ENCODE data around the gene SOHLH1. TPM values are rescaled to one million over a fixed set of nuclear protein-coding genes. Genes with fewer than 3 reads are reported as not detected.

Gene SOHLH1
- total and polyA plus RNA-seq, 2 donors (not counting 1 experiment from before 2014, with no cell fraction given) = not detected

- Histone ChIP-seq H4K20me1 (ENCODE audit: control insufficient read depth, extremely low read depth, insufficient read depth, low read length) (no peaks in the 10 kb centered on the region), H3K79me2 (ENCODE audit: control insufficient read depth, insufficient read depth, low read length) (no peaks in the 10 kb centered on the region), H3K4me3 (replicated peaks in 1 of 4; ENCODE audit: control extremely low read depth in 1 of 4, insufficient read depth in 1 of 4, low read depth in 3 of 4, low read length in 4 of 4) (no peak overlapping the region), H3K36me3 (ENCODE audit: control insufficient read depth, insufficient read depth, low read length) (no peaks in the 10 kb centered on the region), H3K9me3 (ENCODE audit: control insufficient read depth, insufficient read depth, low read depth, low read length) (no peaks in the 10 kb centered on the region), H3K4me2 (ENCODE audit: extremely low read depth, insufficient read depth, low read length) (no peak overlapping the region), H2AFZ (ENCODE audit: low read length) (no peak overlapping the region), H3K9ac (ENCODE audit: insufficient read depth, low read length) (no peak overlapping the region), H3K4me1 (ENCODE audit: control insufficient read depth, extremely low read depth, insufficient read depth, low read length) (no peaks in the 10 kb centered on the region), H3K27ac (ENCODE audit: insufficient read depth, low read length) (no peak overlapping the region), H3K27me3 (ENCODE audit: control insufficient read depth, insufficient read depth, low read length) (no peaks in the 10 kb centered on the region)
- TF ChIP-seq, protein P1, sequence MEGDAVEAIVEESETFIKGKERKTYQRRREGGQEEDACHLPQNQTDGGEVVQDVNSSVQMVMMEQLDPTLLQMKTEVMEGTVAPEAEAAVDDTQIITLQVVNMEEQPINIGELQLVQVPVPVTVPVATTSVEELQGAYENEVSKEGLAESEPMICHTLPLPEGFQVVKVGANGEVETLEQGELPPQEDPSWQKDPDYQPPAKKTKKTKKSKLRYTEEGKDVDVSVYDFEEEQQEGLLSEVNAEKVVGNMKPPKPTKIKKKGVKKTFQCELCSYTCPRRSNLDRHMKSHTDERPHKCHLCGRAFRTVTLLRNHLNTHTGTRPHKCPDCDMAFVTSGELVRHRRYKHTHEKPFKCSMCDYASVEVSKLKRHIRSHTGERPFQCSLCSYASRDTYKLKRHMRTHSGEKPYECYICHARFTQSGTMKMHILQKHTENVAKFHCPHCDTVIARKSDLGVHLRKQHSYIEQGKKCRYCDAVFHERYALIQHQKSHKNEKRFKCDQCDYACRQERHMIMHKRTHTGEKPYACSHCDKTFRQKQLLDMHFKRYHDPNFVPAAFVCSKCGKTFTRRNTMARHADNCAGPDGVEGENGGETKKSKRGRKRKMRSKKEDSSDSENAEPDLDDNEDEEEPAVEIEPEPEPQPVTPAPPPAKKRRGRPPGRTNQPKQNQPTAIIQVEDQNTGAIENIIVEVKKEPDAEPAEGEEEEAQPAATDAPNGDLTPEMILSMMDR (conservative IDR thresholded peaks at IDR 0.05 in 1 of 2, IDR thresholded peaks at IDR 0.05 in 1 of 2; ENCODE audit: low read depth in 1 of 2, low read length in 2 of 2) = no peak
- TF ChIP-seq EZH2 (IDR thresholded peaks at IDR 0.05; ENCODE audit: low read length, missing control alignments) = no peak
- no peak for DNase-seq (ENCODE audit: low read depth in 2 of 2)
These were observed 7.0 kb upstream of the SOHLH1 start for GRCh38 chr9:135706288-135706687.

GRCh38 chr9:135705376-135705775 lies 6.1 kb upstream of the SOHLH1 start:
- no peak overlapping the region for H3K27ac ChIP-seq (ENCODE audit: insufficient read depth, low read length)
- no peak overlapping the region for H3K4me2 ChIP-seq (ENCODE audit: extremely low read depth, insufficient read depth, low read length)
- H3K27me3 ChIP-seq (ENCODE audit: control insufficient read depth, insufficient read depth, low read length) = no peaks in the 10 kb centered on the region

GRCh38 chr9:135704483-135704882 lies 5.2 kb upstream of the SOHLH1 start:
- Histone ChIP-seq H3K4me1 (ENCODE audit: control insufficient read depth, extremely low read depth, insufficient read depth, low read length) (no peaks in the 10 kb centered on the region), H3K27me3 (ENCODE audit: control insufficient read depth, insufficient read depth, low read length) (no peaks in the 10 kb centered on the region), H3K36me3 (ENCODE audit: control insufficient read depth, insufficient read depth, low read length) (no peaks in the 10 kb centered on the region), H4K20me1 (ENCODE audit: control insufficient read depth, extremely low read depth, insufficient read depth, low read length) (no peaks in the 10 kb centered on the region), H3K4me2 (ENCODE audit: extremely low read depth, insufficient read depth, low read length) (no peak overlapping the region), H2AFZ (ENCODE audit: low read length) (no peak overlapping the region), H3K9me3 (ENCODE audit: control insufficient read depth, insufficient read depth, low read depth, low read length) (no peaks in the 10 kb centered on the region), H3K9ac (ENCODE audit: insufficient read depth, low read length) (no peak overlapping the region), H3K27ac (ENCODE audit: insufficient read depth, low read length) (no peak overlapping the region), H3K79me2 (ENCODE audit: control insufficient read depth, insufficient read depth, low read length) (no peaks in the 10 kb centered on the region), H3K4me3 (replicated peaks in 1 of 4; ENCODE audit: control extremely low read depth in 1 of 4, insufficient read depth in 1 of 4, low read depth in 3 of 4, low read length in 4 of 4) (no peak overlapping the region)
- TF ChIP-seq EZH2 (IDR thresholded peaks at IDR 0.05; ENCODE audit: low read length, missing control alignments) = no peak
- TF ChIP-seq, protein P1 (conservative IDR thresholded peaks at IDR 0.05 in 1 of 2, IDR thresholded peaks at IDR 0.05 in 1 of 2; ENCODE audit: low read depth in 1 of 2, low read length in 2 of 2) = no peak
- no peak for DNase-seq (ENCODE audit: low read depth in 2 of 2)

More at GRCh38 chr9:135705376-135705775, 6.1 kb upstream of the SOHLH1 start:
- Histone ChIP-seq H3K9me3 (ENCODE audit: control insufficient read depth, insufficient read depth, low read depth, low read length) (no peaks in the 10 kb centered on the region), H3K4me1 (ENCODE audit: control insufficient read depth, extremely low read depth, insufficient read depth, low read length) (no peaks in the 10 kb centered on the region), H3K36me3 (ENCODE audit: control insufficient read depth, insufficient read depth, low read length) (no peaks in the 10 kb centered on the region), H3K4me3 (replicated peaks in 1 of 4; ENCODE audit: control extremely low read depth in 1 of 4, insufficient read depth in 1 of 4, low read depth in 3 of 4, low read length in 4 of 4) (no peak overlapping the region), H3K79me2 (ENCODE audit: control insufficient read depth, insufficient read depth, low read length) (no peaks in the 10 kb centered on the region), H2AFZ (ENCODE audit: low read length) (no peak overlapping the region), H3K9ac (ENCODE audit: insufficient read depth, low read length) (no peak overlapping the region), H4K20me1 (ENCODE audit: control insufficient read depth, extremely low read depth, insufficient read depth, low read length) (no peaks in the 10 kb centered on the region)
- TF ChIP-seq EZH2 (IDR thresholded peaks at IDR 0.05; ENCODE audit: low read length, missing control alignments) = no peak
- TF ChIP-seq, protein P1 (conservative IDR thresholded peaks at IDR 0.05 in 1 of 2, IDR thresholded peaks at IDR 0.05 in 1 of 2; ENCODE audit: low read depth in 1 of 2, low read length in 2 of 2) = no peak
- DNase-seq (ENCODE audit: low read depth in 2 of 2) = no peak

Measured in fibroblast of lung (primary cell).